HG03558 (cell line): ENCODE data around the gene SLC39A5.
"Not testable (repeated sequence)": the region's sequence is repeated elsewhere in the genome, so short reads cannot be mapped to it uniquely, and the experiment has no call there.

Experiments used
- ATAC-seq: cut with Tn5 transposase; IDR thresholded peaks from one replicate; pipeline ENCODE4 v1.9.1; 2021; ENCODE audit warnings: moderate number of reproducible peaks; ENCODE audit not compliant: unreplicated experiment; ENCODE audit errors: extremely low read depth

SLC39A5 gene

DNA sequence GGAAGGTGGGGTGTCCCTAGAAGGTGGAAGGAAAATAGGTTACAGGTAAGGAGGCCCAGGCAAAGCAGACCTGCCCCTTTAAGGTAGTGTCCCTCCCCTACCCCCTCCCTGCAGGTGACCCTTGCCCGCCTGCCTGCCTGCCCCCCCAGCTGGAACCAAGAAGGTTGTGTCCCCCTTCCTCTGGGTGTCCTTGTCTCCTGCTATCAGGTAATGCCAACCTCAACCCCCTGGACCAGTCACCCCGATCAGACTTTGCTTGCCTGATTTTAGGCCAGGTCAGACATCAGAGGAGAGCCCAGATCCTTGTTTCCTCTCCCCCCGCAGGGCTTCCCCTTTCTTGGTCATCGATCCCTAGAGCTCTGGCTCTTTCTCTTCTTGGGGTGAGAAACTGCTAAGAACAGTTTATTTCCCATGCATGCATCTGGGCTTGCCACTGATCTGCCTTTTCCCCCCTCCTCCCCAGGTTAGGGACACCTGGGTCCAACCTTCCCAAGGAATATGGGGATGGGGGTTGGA is at the start of gene SLC39A5:
Gene SLC39A5, plus strand, starts transcription at position 136 of the 516 bp plus-strand sequence. CDS start 1,224 bp downstream, outside the sequence.
- ATAC-seq: no peak

DNA sequence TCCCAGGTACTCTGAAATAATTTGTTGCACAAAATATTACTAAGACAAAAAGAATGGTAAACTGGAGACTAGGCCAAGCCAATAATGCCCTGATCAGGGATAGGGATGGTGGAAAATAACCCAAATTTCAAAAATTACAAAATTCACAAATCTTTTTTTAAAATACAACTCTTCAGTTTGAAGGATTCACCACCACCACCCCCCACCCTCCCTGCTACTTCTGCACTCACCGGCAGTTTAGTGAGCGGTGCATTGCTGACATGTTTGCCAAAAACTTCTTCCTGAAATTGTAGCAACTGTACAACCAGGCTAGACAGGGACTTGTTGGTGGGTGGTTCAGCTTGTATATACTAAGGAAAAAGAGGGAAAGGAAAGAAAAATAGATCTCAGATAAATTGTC is 42.9 kb upstream of the SLC39A5 start:
- ATAC-seq: no peak

GRCh38 chr12:56188131-56188777 is 41.6 kb upstream of the SLC39A5 start:
- ATAC-seq: no peak

- no peak for ATAC-seq
Measured at GRCh38 chr12:56188778-56189098, 41.1 kb upstream of the SLC39A5 start.

DNA sequence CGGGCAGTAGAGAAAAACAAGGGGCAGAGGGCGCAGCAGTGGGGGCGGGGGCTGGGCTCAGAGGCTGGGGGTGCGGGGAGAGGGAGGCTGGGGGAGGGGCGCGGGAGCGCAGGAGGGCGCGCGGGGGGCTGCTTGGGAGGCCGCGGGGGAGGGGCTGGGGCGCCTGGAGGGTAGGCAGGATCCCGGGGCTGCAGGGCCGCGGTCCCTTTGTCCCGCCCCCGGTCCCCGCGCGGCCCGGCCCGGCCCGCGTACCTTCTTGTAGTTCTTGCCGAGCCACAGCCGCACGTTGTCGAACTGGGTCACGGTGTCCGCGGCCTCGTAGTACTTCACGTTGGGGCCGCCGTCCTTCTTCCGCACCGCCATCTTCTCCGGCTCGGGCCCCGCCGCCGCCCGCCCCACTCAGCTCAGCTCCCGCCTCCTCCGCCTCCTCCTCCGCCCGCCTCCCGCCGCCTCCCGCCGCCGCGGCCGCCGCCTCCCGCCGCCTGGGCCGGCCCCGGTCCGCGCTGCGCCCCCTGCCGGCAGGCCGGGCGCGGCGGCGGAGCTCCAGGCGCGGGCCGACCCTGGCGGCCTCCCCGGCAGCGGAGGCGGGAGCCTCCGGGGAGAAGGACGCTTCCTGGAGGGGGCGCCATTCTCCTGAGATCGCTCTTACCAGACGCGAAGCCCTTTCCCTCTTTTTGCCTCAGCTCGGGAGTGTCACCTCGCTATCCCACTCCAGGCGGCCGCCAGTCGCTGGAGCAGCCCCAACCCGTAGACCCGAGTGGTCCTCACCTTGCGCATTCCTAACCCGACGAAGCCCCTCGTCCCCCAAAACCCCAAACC is 40.5 kb upstream of the SLC39A5 start, which contains the start of gene SMARCC2:
Gene SMARCC2, minus strand, starts transcription at position 385 of the 819 bp plus-strand sequence. Its CDS starts 22 bp downstream, at position 363.
- no peak for ATAC-seq

GRCh38 chr12:56189918-56190694 is 39.7 kb upstream of the SLC39A5 start:
- ATAC-seq: no peak

DNA sequence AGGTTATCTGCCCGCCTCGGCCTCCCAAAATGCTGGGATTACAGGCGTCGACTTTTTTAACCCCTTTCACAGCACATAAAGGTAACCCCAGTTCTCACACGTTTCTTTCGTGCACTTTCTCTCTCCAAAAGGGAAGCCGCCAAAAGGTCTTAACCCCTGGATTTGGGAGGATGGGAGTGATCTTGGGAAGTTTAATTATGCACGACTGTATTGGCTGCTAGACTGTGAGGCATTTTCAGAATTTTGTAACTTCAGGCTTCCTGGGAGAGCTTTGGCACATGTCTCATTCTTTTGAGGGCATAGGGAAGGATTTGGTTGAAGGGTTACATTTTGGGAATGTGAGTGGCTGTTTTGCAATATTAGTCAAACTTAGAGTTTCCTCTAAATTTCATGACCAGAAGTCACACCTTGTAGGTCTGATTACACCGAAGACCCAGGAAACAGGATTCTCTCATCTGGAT is 39.1 kb upstream of the SLC39A5 start:
- ATAC-seq: no peak

- no peak for ATAC-seq
Measured at GRCh38 chr12:56192582-56192981, 37.3 kb upstream of the SLC39A5 start.

DNA sequence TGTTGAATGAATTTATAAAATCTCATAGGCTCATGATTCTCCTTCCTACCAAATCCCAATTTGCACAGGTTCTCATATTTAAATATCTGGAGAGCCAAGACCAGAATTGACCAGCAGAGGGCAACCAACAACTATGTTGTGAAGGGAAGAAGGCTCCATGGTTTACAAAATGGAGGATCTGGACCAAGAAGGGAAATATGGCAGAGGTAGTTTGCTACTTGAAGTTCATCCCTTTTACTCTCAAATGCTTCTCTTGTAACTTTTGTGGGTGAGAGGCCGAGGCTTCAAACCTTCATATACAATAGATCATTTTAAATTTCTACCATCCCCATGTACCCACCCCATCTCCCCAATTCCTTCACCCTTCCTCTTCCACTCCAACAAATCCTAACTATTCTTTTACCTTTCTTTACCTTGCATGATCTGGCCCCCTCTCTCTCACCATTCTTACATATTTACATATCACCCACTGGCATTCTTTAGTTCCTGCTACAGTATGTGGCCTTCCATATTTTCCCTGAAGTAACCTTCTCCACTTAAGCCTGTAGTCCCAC is 36.7 kb upstream of the SLC39A5 start:
- ATAC-seq: no peak

DNA sequence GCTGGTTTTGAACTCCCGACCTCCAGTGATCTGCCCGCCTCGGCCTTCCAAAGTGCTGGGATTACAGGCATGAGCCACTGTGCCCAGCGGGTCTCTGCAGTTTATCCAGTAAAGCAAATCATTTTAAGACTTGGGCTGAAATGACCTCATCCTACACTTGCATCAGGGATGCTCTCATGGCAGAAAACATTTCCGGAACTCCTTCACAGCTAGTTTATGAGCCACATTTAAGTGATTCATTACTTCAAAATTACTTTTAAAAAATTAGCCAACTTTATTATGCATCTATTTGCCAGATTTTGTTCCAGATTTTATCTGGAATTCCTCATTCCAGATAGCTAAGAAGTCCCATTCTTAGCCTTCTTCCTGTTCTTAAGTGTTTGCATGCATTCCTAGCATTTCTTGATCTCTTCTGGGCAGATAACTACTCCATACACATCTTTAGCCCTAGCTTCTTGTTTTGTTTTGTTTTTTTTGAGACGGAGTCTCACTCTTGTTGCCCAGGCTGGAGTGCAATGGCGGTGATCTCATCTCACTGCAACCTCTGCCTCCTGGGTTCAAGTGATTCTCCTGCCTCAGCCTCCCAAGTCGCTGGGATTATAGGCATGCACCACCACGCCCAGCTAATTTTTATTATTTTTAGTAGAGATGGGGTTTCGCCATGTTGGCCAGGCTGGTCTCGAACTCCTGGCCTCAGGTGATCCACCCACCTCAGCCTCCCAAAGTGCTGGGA is 32.9 kb upstream of the SLC39A5 start:
- not testable (repeated sequence) for ATAC-seq

GRCh38 chr12:56197921-56198635 is 31.8 kb upstream of the SLC39A5 start:
- ATAC-seq: no peak

- ATAC-seq: no peak
Measured at GRCh38 chr12:56198836-56199235, 31.0 kb upstream of the SLC39A5 start.

- no peak for ATAC-seq
Measured at GRCh38 chr12:56202366-56202765, 27.5 kb upstream of the SLC39A5 start.

- no peak for ATAC-seq
Measured at GRCh38 chr12:56202838-56203237, 27.0 kb upstream of the SLC39A5 start.

DNA sequence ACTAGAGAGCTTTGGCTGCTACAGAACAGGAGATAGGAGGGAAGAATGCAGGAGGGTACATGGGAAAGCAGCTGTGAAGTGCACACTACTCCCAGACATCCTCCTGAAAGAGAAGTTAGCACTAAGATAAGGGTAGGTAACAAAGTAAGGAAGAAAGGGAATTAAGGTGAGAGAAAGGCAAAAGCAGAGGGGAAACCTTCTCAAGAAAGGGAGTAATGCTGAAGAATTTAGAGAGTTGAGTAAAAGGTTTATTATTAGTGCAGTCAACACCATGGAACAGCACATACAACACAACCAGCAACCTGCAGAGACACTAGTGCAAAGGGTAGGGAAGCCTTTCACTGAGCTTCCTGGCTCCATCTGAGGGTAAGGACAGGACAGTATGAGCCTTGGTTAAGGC is 25.6 kb upstream of the SLC39A5 start:
- no peak for ATAC-seq

GRCh38 chr12:56205445-56205844 is 24.4 kb upstream of the SLC39A5 start:
- ATAC-seq: no peak

DNA sequence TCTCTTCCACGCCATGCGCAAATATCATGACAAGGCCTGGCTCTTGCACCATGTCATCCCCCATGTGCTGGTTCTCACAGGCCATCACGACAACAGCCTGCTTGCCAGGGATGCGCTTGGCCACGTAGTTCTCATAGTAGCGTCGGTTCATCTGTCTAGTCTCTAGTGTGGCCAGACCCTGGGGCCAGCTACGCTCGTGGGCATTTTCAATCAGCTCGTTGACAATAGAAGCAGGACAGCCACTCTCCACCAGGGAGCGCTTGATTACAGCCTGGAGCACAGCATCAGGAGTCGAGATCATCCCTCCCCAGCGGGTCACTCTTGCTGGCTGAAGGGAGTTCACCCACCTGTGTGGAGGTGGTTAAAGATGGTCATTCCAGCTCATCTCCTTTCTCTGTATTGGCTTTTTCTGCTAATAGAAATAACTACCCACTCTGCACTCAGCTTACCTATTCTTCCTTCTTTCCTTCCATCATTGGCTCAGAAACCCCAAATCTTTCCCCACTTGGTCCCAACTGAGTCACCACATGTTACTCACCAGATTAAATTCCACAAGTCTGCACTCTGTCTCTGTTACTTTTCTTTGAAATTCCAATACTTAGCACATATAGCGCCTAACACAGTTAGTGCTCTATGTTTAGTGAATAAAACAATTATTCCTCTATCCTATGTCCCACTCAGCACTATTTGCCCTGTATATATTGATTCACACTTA is 23.2 kb upstream of the SLC39A5 start:
- no peak for ATAC-seq

- ATAC-seq: no peak
Measured at GRCh38 chr12:56208006-56208405, 21.8 kb upstream of the SLC39A5 start.
